IMR-90 (cell line): Measurements from ENCODE around the gene SLC35B2. TPM values are rescaled to one million over a fixed set of nuclear protein-coding genes. Genes with fewer than 3 reads are reported as not detected.

ENCODE experiments used
- ATAC-seq: fragments of 200-7000 bp; cut with Tn5 transposase; 2 replicates; pipeline ENCODE4 v1.9.1; 2020; ENCODE audit warnings: low read depth, mild to moderate bottlenecking, moderate library complexity
- BruUV-seq: library from RNA; stranded (reverse); fragments of 400-500 nt; replicated peaks from 2 replicates; lab custom pipeline; 2021; lab: Mats Ljungman, UMichigan
- CTCF ChIA-PET: fragments of 300-600 bp; formaldehyde crosslinking; extraction: SDS; loops from one replicate; lab custom pipeline; 2021; ENCODE audit warnings: antibody characterized with exemption; lab: Yijun Ruan, JAX
- POLR2A ChIA-PET: fragments of 300-600 bp; sonication (Branson Sonifier 250); formaldehyde crosslinking; loops from one replicate; lab custom pipeline; 2022; ENCODE audit warnings: antibody characterized with exemption; ENCODE audit not compliant: unreplicated experiment; lab: Charles Lee
- DNase-seq: peaks from one replicate; pipeline ENCODE4 v3.0.0; 2013
- H2AFZ ChIP-seq: replicated peaks from 2 replicates; pipeline ENCODE3; 2013; ENCODE audit warnings: low read length, mild to moderate bottlenecking; ENCODE audit not compliant: poor library complexity
- H2AK5ac ChIP-seq: 2 replicates; pipeline ENCODE4 v1.6.1; 2013; ENCODE audit warnings: low read depth, low read length, inconsistent platforms
- H2AK9ac ChIP-seq: replicated peaks from 2 replicates; pipeline ENCODE3; 2013; ENCODE audit warnings: mild to moderate bottlenecking, low read depth, low read length, moderate library complexity; ENCODE audit not compliant: poor library complexity
- H2BK120ac ChIP-seq: 2 replicates; pipeline ENCODE4 v1.6.1; 2013; ENCODE audit warnings: low read depth, low read length, inconsistent platforms
- H2BK15ac ChIP-seq: 3 replicates; pipeline ENCODE4 v1.6.1; 2013; ENCODE audit warnings: low read depth, low read length, inconsistent platforms
- H2BK20ac ChIP-seq: 2 replicates; pipeline ENCODE4 v1.6.1; 2013; ENCODE audit warnings: low read depth, mild to moderate bottlenecking, inconsistent platforms, low read length, moderate library complexity
- H2BK5ac ChIP-seq: 2 replicates; pipeline ENCODE4 v1.6.1; 2013; ENCODE audit warnings: mild to moderate bottlenecking, low read depth, low read length, inconsistent platforms; ENCODE audit not compliant: poor library complexity, severe bottlenecking
- H3K14ac ChIP-seq: replicated peaks from 2 replicates; pipeline ENCODE4 v1.6.1; 2013; ENCODE audit warnings: low read depth, low read length, inconsistent platforms
- H3K18ac ChIP-seq: 2 replicates; pipeline ENCODE4 v1.6.1; 2013; ENCODE audit warnings: low read depth, low read length, control low read depth
- H3K23ac ChIP-seq: 2 replicates; pipeline ENCODE4 v1.6.1; 2013; ENCODE audit warnings: low read depth, low read length, inconsistent platforms
- H3K27ac ChIP-seq: 2 replicates; pipeline ENCODE4 v1.5.1; 2013; ENCODE audit warnings: mild to moderate bottlenecking, control low read depth, low read length; ENCODE audit not compliant: insufficient read depth
- H3K27me3 ChIP-seq: 2 replicates; pipeline ENCODE4 v1.6.1; 2013; ENCODE audit warnings: low read length; ENCODE audit not compliant: control insufficient read depth, insufficient read depth
- H3K36me3 ChIP-seq: 2 replicates; pipeline ENCODE4 v1.6.1; 2013; ENCODE audit warnings: low read length, mixed read lengths; ENCODE audit not compliant: control insufficient read depth, insufficient read depth
- H3K4ac ChIP-seq: 2 replicates; pipeline ENCODE4 v1.6.1; 2013; ENCODE audit warnings: low read depth, low read length, inconsistent platforms
- H3K4me1 ChIP-seq: 2 replicates; pipeline ENCODE4 v1.6.1; 2013; ENCODE audit warnings: low read length, mixed read lengths; ENCODE audit not compliant: control insufficient read depth, insufficient read depth
- H3K4me2 ChIP-seq: 2 replicates; pipeline ENCODE4 v1.6.1; 2013; ENCODE audit warnings: low read depth, mild to moderate bottlenecking, control low read depth, low read length, moderate library complexity
- H3K4me3 ChIP-seq: 2 replicates; pipeline ENCODE4 v1.5.1; 2013; ENCODE audit warnings: low read depth, mild to moderate bottlenecking, control low read depth, low read length, moderate library complexity; ENCODE audit not compliant: insufficient read depth
- H3K56ac ChIP-seq: 2 replicates; pipeline ENCODE4 v1.6.1; 2013; ENCODE audit warnings: low read length, inconsistent platforms; ENCODE audit not compliant: insufficient read depth; ENCODE audit errors: extremely low read depth
- H3K79me1 ChIP-seq, 2 experiments: 2 replicates each; pipeline ENCODE4 v1.6.1; 2013; ENCODE audit warnings: low read length in 2 of 2, inconsistent platforms in 1 of 2, low read depth in 1 of 2
- H3K9ac ChIP-seq: 2 replicates; pipeline ENCODE4 v1.6.1; 2013; ENCODE audit warnings: low read depth, low read length, control low read depth
- H3K9me1 ChIP-seq: 2 replicates; pipeline ENCODE4 v1.6.1; 2013; ENCODE audit warnings: low read length, inconsistent platforms; ENCODE audit not compliant: insufficient read depth
- H3K9me3 ChIP-seq: 2 replicates; pipeline ENCODE4 v1.6.1; 2013; ENCODE audit warnings: low read length; ENCODE audit not compliant: control insufficient read depth, insufficient read depth
- H4K20me1 ChIP-seq: 2 replicates; pipeline ENCODE4 v1.6.1; 2013; ENCODE audit warnings: low read length, inconsistent platforms; ENCODE audit not compliant: insufficient read depth
- H4K5ac ChIP-seq: 2 replicates; pipeline ENCODE4 v1.6.1; 2013; ENCODE audit warnings: mild to moderate bottlenecking, low read depth, low read length, control low read depth
- H4K8ac ChIP-seq, 2 experiments: 2 replicates each; pipeline ENCODE4 v1.6.1; 2013; ENCODE audit warnings: low read depth in 2 of 2, low read length in 2 of 2, control low read depth in 1 of 2, inconsistent platforms in 1 of 2
- H4K91ac ChIP-seq: 2 replicates; pipeline ENCODE4 v1.6.1; 2013; ENCODE audit warnings: low read depth, low read length, inconsistent platforms; ENCODE audit not compliant: insufficient read depth
- BHLHE40 ChIP-seq: fragments of 150-350 bp; IDR thresholded peaks from 2 replicates; pipeline ENCODE4 v1.6.1; 2016; ENCODE audit warnings: mild to moderate bottlenecking, low read depth, low read length
- CEBPB ChIP-seq: IDR thresholded peaks from 2 replicates; pipeline ENCODE4 v1.6.1; 2012; ENCODE audit warnings: low read depth, low read length, improper control_type of control experiment
- CHD1 ChIP-seq: IDR thresholded peaks from 2 replicates; pipeline ENCODE4 v1.6.1; 2012; ENCODE audit warnings: low read depth, low read length, improper control_type of control experiment
- CTCF ChIP-seq: conservative IDR thresholded peaks from 2 replicates; pipeline ENCODE4 v1.5.1; 2012; ENCODE audit warnings: mild to moderate bottlenecking, low read depth, low read length, improper control_type of control experiment
- ELK1 ChIP-seq: fragments of 150-350 bp; IDR thresholded peaks from 2 replicates; pipeline ENCODE4 v1.6.1; 2016; ENCODE audit warnings: low read depth, mild to moderate bottlenecking, low read length, moderate library complexity, borderline replicate concordance
- FOS ChIP-seq: fragments of 150-350 bp; IDR thresholded peaks from 2 replicates; pipeline ENCODE4 v1.6.1; 2016; ENCODE audit warnings: low read depth, low read length
- MAFK ChIP-seq: IDR thresholded peaks from 2 replicates; pipeline ENCODE4 v1.6.1; 2012; ENCODE audit warnings: low read depth, low read length, improper control_type of control experiment
- MAZ ChIP-seq: IDR thresholded peaks from 2 replicates; pipeline ENCODE4 v1.6.1; 2012; ENCODE audit warnings: low read depth, mild to moderate bottlenecking, low read length, improper control_type of control experiment, moderate library complexity, borderline replicate concordance
- MXI1 ChIP-seq: IDR thresholded peaks from 2 replicates; pipeline ENCODE4 v1.6.1; 2012; ENCODE audit warnings: low read depth, mild to moderate bottlenecking, low read length, moderate library complexity, borderline replicate concordance
- NFE2L2 ChIP-seq: fragments of 150-350 bp; IDR thresholded peaks from 2 replicates; pipeline ENCODE4 v1.6.1; 2016; ENCODE audit warnings: low read depth, mild to moderate bottlenecking, low read length
- POLR2A ChIP-seq: IDR thresholded peaks from 2 replicates; pipeline ENCODE4 v1.6.1; 2012; ENCODE audit warnings: mild to moderate bottlenecking, low read depth, low read length
- RAD21 ChIP-seq: IDR thresholded peaks from 2 replicates; pipeline ENCODE4 v1.6.1; 2012; ENCODE audit warnings: low read length, improper control_type of control experiment
- RCOR1 ChIP-seq: IDR thresholded peaks from 2 replicates; pipeline ENCODE4 v1.6.1; 2012; ENCODE audit warnings: mild to moderate bottlenecking, low read length, improper control_type of control experiment; ENCODE audit not compliant: insufficient replicate concordance
- RFX5 ChIP-seq: IDR thresholded peaks from 2 replicates; pipeline ENCODE4 v1.8.0; 2012; ENCODE audit warnings: low read depth, mild to moderate bottlenecking, low read length, moderate library complexity
- SMC3 ChIP-seq: fragments of 150-350 bp; IDR thresholded peaks from 2 replicates; pipeline ENCODE4 v1.6.1; 2016; ENCODE audit warnings: low read depth, mild to moderate bottlenecking, antibody characterized with exemption, low read length, moderate library complexity
- WGBS, 2 experiments: methylation state at CpG; one replicate each; pipeline versions ENCODE4 v1.1.5 to v1.1.7; 2013; ENCODE audit warnings: missing lambda C conversion rate in 2 of 2; ENCODE audit not compliant: insufficient read length in 1 of 2; ENCODE audit errors: extremely low coverage in 2 of 2; 5-methylcytosine and 5-hydroxymethylcytosine counted together
- dilution Hi-C: fragments of 300-500 bp; cut with HindIII; formaldehyde crosslinking; loops from one replicate; pipeline ENCODE4 v1.14.3; 2018; ENCODE audit warnings: low sequenced_read_pairs; ENCODE audit not compliant: unreplicated experiment
- in situ Hi-C: fragments of 300-500 bp; cut with MboI; formaldehyde crosslinking; loops from 3 replicates; pipeline ENCODE4 v1.14.3; 2019; ENCODE audit warnings: low sequenced_read_pairs, inconsistent platforms, mixed read lengths
- intact Hi-C: fragments of 100-400 bp; cut with micrococcal nuclease; formaldehyde crosslinking; loops from 2 replicates; pipeline ENCODE4 v1.10.0; 2022
- polyA plus RNA-seq, 3 experiments: library from polyadenylated mRNA; depleted of rRNA; stranded (reverse); fragments of >200 nt; gene quantifications; 2 replicates each; pipeline ENCODE4 v1.2.3, GENCODE V29; 2012; ENCODE audit warnings: low replicate concordance in 1 of 3
- total RNA-seq: library from RNA; depleted of rRNA; stranded (reverse); fragments of >200 nt; gene quantifications from 2 replicates; pipeline ENCODE4 v1.2.3, GENCODE V29; 2012
- TF ChIP-seq, protein P1 (sequence below): fragments of 150-350 bp; IDR thresholded peaks from 2 replicates; pipeline ENCODE4 v1.6.1; 2017; ENCODE audit warnings: mild to moderate bottlenecking, antibody characterized with exemption, low read length, low read depth

The SLC35B2 gene
- total and polyA plus RNA-seq, 2 of the 4 experiments (the other 2 are of a cell fraction): 51.4 to 89.9 TPM

DNA sequence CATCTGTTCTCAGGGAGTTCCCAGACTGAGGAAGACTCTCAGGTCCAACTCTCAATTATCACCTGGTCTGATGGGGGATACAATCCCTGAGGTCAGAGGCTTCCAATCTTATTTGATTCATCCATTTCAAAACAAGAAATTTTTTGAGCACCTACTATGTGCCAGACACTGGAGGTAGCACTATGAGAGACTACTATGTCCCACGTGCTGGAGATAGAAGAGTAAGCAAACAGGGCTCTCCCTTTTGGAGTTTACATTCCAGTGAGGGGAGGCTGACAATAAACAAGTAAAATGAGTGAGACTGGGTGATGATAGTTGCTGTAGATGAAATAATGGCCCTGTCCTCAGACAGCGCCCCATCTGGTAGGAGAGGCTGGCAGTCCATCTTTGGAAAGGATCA lies 29.4 kb upstream of the SLC35B2 start:
- Histone ChIP-seq H3K23ac (no peak overlapping the region), H2BK20ac (no peak overlapping the region), H2BK120ac (no peak overlapping the region), H3K27ac (no peak overlapping the region), H3K4me1 (no peaks in the 10 kb centered on the region), H3K9ac (no peak overlapping the region), H3K4me2 (no peak overlapping the region), H4K20me1 (no peaks in the 10 kb centered on the region; the same call in 1 of the 2 replicates), H2AK9ac (no peak overlapping the region), H3K56ac (no peak overlapping the region), H3K14ac (no peak overlapping the region), H2BK5ac (no peak overlapping the region), H3K79me1 (no peaks in the 10 kb centered on the region), H4K8ac (no peak overlapping the region), H4K91ac (no peak overlapping the region), H3K9me1 (no peaks in the 10 kb centered on the region), H3K4ac (no peak overlapping the region), H3K36me3 (no peaks in the 10 kb centered on the region), H3K27me3 (peaks cover 45% of the 10 kb centered on the region), H2AK5ac (no peak overlapping the region), H3K18ac (no peak overlapping the region), H3K9me3 (no peaks in the 10 kb centered on the region), H2AFZ (no peak overlapping the region), H2BK15ac (no peak overlapping the region), H3K4me3 (no peak overlapping the region), H4K5ac (no peak overlapping the region)
- ChIA-PET POLR2A (no interaction called here), CTCF (no interaction called here)
- intact Hi-C loops: no loop called here
- WGBS, 2 experiments: no CpG with 5 or more reads among the region's 2 CpGs
- no TSS peak for BruUV-seq
- dilution Hi-C loops: no loop called here
- no peak for ATAC-seq
- in situ Hi-C loops: no loop called here
- TF ChIP-seq FOS (no peak), MXI1 (no peak), CTCF (no peak), POLR2A (no peak), ELK1 (no peak), BHLHE40 (no peak), RCOR1 (no peak), RFX5 (no peak), NFE2L2 (no peak), CEBPB (no peak), MAFK (no peak), MAZ (no peak), CHD1 (no peak), SMC3 (no peak), RAD21 (no peak)
- TF ChIP-seq, protein P1, sequence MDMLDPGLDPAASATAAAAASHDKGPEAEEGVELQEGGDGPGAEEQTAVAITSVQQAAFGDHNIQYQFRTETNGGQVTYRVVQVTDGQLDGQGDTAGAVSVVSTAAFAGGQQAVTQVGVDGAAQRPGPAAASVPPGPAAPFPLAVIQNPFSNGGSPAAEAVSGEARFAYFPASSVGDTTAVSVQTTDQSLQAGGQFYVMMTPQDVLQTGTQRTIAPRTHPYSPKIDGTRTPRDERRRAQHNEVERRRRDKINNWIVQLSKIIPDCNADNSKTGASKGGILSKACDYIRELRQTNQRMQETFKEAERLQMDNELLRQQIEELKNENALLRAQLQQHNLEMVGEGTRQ: no peak
- no peak for DNase-seq
